NCI-H774 (cell line): Measurements from ENCODE around the gene TIAL1.
"Not testable (repeated sequence)": the region's sequence is repeated elsewhere in the genome, so short reads cannot be mapped to it uniquely, and the experiment has no call there.

ENCODE experiments used
- DNase-seq: peaks from one replicate; lab custom pipeline; 2025; lab: John Stamatoyannopoulos, UW

The TIAL1 gene

DNA sequence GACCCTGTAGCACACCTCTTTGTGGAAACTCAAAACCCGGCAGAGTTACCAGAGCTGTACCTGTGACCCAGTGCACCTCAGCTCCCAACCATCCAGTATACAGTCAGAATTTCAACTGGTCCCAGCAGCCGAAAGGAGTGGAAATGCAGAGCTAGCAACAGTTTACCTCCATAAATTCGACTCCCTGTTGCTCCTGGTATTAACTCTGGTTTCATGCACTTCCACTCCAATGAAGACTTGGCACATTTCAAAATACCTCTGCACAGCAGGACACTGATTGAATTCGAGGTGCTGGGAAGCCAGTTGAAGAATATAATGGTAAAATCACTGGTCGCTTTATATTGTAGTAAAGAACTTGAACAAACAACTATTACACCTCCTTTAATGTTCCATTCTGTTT lies 17.9 kb upstream of the TIAL1 start:
- DNase-seq = no peak

DNA sequence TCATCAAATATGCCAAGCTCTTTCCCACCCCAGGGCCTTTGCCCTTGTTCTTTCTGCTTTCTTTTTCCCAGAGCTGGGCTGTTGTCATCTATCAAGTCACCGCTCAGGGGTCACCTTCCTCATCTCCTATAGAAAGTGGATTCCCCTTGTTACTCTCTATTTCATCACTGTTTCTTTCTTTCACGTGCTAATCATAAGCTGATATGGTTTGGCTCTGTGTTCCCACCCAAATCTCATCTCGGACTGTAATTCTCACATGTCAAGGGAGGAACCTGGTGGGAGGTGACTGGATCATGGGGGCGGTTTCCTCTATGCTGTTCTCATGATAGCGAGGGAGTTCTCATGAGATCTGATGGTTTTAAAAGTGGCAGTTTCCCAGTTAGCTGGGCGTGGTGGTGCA lies 17.0 kb upstream of the TIAL1 start:
- DNase-seq = no peak

DNA sequence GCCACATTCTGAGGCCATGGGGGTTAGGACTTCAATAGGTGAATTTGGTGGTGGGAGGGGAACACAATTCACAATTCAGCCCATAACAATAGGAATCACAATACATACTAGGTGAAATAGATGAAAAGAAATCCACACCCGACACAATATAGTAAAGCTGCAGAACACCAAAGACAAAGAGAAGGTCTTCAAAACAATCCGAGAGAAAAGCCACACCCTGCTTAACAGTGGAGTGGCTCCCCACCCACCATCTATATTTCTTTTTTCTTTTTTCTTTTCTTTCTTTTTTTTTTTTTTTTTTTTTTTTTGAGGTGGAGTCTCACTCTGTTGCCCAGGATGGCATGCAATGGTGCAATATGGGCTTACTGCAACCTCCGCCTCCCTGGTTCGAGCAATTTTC lies 14.7 kb upstream of the TIAL1 start:
- no peak for DNase-seq

DNA sequence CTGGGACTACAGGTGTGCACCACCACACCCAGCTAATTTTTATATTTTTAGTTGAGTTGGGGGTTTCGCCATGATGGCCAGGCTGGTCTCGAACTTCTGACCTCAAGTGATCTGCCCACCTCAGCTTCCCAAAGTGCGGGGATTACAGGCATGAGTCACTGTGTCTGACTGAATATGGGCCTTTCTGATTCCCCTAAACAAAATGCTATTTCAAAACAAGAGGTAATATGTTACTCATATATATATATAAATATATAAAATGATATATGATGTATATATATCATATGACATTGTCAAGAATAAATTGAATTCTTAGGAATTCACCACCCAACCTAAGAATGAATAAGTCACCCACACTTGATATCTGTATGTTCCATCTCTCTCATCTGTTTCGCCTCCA lies 12.8 kb upstream of the TIAL1 start:
- no peak for DNase-seq

DNA sequence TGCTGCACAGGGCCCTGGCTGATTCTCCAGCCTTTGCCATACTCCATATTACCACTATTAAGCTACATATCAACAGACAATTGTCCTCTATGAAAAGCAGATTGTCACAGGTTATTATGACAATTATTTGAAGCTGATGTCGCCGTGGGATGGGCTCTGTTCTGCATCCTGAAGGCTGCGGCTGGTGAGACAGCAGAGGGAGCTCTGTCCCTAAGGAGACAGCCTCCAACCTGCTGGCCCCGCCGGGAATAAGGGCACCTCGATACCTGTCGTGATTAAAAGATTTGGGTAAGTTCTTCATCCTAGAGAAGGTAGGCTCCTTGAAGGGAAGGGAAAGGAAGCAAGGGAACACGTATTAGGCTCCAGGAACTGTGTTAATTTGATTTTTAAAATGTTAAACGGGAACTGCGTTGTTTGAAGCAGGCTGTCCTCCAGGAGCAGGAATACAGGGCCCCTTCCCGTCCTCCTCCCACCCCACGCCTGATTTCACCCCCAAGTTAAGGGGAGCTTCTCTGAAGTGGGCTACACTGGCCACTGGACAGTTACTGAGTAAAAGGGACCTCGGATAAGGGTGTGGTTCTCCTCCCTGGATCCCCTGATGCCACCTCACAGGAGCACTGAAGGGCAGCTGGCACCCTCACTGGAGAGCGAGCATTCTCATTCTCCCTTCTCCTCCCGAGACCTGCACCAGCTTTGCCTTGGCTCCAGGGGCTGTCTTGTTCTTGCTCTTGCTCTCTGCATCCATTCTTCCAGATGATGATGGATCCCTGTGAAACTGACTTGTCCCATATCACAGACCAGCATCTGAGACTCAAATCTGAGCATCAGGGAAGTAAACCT lies 11.8 kb upstream of the TIAL1 start:
- no peak for DNase-seq

DNA sequence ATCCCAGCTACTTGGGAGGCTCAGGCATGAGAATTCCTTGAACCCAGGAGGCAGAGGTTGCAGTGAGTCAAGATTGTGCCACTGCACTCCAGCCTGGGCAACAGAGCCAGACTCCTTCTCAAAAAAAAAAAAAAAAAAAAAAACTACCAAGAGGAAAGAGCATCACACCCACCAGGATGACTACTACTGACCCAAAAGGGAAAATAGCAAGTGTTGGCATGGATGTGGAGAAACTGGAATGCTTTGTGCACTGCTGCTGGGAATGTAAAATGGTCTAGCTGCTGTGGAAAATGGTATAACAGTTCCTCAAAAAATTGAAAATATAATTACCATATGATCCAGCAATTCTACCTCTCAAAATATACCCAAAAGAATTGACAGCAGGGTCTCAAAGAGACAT lies 7.7 kb upstream of the TIAL1 start:
- DNase-seq = no peak

DNA sequence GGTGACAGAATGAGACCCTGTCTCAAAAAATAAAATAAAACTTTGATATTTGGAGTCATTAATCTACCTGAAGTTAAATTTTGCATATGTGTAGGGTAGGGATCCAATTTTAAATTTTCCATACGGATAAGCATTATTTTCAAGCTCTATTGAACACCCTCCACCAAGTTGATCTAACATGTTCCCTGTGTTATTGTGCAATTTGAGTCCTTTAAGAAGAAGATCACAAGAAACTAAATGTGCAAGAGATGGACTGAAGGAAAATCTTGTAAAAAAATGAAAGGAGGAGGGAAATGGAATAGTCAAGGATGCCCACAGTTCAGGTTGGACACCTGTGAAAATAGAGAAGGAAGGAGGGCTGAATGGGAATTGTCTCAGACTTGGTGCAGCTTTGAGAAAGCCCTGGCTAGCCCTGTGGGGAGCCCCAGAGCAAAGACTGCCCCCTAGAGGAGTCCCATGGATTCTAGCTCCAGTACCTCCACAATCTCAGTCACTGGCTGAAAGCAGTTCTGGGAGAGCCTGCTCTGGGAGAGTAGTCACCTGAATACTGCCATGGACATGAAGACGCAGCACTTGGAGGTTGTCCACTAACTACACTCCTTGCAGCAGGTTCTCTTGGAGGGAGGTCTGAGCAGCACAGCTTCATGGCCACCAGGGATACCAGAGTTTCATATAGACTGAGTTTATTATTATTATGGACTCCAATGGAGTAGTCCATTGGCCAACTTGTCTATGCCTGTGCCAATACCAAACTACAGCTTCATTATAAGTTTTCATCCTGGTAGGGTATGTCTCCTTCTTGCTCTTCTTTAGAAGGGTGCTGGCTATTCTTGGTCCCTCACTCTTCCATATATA lies 5.7 kb upstream of the TIAL1 start:
- no peak for DNase-seq

DNA sequence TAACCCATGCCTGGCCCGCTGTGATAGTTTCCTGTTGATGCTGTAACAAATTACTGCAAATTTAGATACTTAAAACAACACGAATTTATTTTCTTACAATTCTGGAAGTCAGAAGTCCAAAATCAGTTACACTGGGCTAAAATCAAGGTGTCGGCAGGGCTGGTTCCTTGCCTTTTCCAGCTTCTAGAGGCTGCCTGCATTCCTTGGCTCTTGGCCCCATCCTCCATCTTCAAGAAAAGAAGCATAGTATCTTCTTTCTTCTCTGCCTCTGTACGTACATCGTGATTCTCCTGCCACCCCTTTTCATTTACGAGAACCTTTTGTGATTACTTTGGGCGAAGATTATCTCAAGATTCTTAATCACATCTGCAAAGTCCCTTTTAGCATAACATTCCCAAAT lies 1.6 kb upstream of the TIAL1 start:
- no peak for DNase-seq

DNA sequence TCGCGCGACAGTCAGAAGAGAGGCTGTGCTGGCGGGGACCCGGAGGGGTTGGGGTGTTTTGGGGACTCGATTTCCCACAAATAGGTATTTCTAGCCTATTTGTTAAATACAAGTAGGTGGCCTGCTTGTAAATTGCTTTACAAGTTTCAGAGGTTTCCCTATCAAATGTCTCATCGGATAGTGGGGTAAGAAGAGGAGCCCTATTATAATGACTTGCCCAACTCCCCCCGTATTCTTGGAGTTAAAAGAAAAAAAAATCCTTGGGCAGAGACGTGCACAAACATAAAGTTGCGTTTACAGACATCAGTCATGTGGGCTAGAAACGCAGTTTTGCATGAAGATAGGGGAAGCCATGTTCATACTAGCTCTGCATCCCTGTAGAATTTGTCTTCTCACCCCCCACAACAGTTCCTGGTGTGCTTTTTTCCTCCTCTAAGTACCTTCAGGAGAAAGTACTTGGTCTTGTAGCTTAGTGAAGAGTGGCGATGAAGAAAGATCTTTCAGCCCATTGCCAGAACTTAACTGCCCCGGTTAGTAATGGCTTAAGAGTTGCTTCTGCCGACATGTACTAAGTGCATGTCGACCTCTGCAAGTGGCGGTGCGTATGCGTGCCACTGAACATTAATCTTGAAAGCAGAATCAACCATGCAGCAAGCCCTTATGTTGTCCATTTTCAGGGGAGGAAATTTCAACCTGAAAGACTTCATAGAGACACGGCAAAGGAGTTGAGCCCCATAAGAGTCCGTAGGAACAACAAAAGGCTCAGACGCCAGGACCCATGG lies 832 bp upstream of the TIAL1 start:
- DNase-seq = no peak

DNA sequence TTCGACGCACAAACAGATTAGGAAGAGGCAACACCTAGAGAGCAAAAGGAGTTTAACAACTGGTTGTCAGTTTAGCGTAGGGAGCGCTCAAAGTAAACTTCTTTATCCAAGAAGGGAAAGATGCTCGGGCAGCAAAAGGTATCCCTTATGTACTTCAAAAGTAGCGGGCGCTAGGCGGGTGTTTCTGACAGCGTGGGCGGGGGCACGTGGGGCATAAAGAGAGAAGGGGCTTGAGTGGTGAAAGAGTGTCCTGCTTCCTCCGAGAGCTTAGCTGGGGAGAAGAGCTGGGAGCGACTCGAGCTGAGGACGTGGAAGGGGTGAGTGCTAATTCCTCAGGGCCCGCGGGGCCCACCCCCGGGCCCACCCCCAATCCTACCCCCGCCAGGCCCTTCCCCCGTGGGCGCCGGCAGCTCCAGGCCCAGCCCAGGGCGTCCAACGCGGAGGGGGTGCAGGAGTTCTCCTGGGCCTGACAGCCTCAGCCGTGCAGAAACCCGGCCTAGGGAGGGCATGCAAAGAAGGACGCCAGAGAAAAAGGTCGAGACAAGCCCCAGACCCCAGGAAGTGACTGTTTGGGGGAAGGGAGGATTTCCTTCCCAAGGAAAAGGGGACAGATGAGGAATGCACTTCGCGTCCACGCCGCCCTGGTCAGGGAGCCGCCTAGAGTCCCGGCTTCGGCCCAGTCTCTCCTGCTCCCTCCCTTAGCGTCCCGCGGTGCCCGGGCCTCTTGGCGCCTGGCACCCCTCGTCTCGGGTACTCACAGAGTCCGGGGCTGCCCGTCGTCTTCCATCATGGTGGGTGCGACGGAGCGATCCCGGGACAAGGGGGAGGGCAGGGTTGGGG lies 868 bp downstream of the TIAL1 start:
- DNase-seq = no peak

DNA sequence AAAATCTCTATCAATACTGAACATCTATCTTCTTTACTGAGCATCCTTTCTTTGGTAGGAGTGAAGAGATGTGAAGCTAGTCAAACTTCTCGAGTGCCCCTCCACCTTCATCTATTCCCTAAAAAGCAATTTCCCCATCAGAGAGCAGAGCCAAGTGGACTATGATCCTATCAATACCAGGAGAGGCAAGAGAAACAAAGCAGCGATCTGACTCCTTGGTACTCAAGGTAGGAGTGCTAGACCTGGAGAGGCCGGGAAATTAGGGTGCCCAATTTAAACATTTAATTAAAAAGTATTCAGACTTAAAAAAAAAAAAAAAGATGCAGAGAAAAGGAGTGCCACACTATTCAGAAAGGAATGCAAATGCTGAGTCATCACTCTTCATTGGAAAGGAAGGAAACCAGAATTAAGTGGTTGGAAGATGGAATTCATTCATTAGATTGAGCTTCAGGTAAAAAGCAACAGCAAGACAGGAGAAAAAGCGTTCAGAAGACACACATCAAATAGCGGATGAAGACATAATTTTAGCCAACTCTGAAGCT lies 1.6 kb downstream of the TIAL1 start:
- no peak for DNase-seq

DNA sequence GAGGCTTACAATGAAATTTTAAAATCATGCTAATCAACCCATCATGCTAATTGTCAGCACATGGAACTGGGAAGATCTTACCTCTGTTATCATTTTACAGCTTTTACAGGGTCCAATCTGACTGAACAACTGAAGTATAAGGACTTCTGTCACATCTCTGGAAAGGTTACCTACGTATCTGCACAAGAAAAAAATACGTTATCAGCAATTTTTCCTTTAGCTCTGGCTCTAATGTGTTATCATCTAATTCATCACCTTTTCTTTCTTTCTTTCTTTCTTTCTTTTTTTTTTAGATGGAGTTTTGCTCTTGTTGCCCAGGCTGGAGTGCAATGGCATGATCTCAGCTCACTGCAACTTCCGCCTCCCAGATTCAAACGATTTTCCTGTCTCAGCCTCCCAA lies 8.7 kb downstream of the TIAL1 start:
- DNase-seq = no peak

DNA sequence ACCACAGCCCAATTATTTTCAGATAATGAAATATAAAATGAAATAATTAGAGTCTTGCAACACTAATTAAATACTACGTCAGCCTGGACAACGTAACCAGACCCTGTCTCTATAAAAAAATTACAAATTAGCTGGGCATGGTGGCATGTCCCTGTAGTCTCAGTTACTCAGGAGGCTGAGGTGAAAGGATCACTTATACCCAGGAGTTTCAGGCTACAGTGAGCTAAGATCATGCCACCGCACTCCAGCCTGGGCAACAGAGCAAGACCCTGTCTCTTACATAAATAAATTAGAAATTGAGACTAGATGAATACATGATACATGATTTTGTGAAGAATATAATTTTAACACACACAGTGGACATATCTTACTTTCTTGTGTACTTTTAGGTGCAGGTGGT lies 18.4 kb downstream of the TIAL1 start:
- DNase-seq = no peak

DNA sequence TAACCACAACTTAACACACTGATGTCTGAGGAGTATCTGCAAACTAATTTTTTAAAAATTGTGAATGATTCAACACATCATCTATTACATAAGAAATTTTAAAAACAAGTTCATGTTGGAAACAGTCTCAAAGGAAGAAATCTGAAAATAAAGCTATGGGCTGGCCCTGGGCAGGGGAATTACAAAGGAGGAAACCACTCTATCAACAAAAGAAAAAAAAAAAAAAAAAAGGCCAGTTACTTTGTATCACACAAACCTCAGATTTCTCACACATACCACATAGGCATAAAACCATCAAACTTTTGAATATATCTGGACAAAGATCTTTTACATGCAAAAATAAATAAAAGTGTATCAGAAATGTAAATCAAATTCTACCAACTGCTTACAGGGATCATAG lies 20.8 kb downstream of the TIAL1 start:
- no peak for DNase-seq

DNA sequence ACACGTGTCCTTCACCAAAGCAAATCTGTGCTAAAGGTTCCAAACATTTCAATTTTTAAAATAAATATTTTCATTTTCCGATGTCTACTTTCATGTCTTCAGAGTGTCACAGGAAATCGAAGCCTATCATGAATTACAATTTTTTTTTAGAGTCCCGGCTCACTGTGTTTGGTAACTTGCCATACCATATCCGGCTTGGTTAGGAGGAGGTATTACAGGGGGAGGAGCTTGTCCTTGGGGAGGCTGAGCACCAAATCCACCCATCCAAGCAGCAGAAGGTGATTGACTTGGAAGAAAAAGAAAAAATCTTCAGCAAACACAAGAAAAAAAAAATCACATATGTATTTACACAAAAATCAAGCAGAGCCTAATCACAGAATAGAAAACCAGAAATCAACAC lies 21.3 kb downstream of the TIAL1 start:
- DNase-seq = no peak

DNA sequence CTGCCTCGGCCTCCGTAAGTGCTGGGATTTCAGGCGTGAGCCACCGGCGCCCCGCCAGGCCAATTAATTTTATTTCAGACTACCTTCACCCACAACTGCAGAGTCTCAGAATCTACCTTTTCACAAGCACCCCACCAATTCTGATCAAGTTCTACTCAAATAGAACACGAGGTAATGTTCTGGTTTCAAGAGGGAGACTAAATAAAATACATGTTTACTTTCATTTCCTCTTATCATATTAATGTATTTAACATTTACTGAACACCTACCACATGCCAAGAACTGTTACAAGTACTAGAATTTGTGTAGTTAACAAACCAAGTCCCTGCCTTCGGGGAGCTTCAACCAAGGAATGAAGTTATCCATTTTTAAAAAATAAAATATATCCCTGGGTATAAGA lies 28.8 kb downstream of the TIAL1 start:
- DNase-seq = no peak

DNA sequence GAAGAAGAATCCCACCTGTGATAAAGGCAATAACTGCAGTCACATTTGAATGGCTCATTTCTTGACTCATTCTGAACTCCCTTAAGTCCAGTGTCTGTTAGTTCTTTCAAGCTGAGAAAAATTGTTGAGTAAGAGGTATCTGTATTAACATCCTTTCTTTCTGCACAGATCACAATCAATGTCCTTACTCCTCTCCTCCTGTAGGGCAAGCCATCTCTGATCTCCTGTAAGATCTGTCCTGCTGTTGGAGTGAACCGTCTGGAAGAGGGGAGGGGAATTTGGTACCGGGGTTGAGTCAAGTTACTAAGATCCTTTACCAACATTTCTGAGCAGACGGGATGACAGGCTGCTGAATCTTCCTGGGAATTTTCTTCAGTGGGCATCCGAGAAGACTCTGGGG lies 34.7 kb downstream of the TIAL1 start:
- DNase-seq = no peak

DNA sequence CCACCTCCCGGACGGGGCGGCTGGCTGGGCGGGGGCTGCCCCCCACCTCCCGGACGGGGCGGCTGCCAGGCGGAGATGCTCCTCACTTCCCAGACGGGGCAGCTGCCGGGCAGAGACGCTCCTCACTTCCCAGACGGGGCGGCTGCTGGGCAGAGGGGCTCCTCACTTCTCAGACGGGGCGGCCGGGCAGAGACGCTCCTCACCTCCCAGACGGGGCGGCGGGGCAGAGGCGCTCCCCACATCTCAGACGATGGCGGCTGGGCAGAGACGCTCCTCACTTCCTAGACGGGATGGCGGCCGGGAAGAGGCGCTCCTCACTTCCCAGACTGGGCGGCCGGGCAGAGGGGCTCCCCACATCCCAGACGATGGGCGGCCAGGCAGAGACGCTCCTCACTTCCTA lies 37.3 kb downstream of the TIAL1 start:
- DNase-seq = not testable (repeated sequence)

DNA sequence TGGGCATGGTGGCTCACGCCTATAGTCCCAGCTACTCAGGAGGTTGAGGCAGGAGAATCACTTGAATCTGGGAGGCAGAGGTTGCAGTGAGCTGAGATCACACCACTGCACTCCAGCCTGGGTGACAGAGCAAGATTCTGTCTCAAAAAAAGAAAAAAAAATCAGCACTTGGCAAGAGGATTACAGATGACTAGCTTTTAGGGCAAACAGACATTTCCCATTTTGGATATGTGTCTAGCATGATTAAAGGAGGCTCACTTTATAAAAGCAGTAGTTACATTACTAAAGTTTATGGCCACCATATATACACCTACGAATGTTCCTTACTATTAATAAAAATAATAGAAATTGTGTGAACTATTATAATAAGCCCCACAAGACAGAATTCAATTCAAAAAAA lies 40.7 kb downstream of the TIAL1 start:
- DNase-seq = not testable (repeated sequence)

DNA sequence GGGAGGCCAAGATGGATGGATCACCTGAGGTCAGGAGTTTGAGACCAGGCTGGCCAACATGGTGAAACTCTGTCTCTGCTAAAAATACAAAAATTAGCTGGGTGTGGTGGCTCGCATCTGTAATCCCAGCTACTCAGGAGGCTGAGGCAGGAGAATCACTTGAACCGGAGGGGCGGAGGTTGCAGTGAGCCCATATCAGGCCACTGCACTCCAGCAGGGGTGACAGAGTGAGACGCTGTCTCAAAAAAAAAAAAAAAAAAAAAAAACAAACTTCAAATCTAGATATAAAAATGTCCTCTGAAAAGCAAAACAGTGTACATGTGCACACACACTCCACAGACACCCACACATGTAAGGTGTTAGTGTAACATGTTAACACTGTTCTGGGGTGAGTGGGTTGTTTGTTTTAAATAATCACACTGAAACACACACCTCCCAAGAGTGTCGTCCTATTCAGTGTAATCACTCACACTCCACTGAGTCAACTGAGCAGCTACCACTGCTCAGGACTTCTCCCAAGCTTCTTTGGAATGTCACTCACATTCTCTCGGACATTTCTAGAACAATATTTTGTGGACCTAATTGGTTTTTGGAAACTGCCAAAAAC lies 41.5 kb downstream of the TIAL1 start:
- no peak for DNase-seq

DNA sequence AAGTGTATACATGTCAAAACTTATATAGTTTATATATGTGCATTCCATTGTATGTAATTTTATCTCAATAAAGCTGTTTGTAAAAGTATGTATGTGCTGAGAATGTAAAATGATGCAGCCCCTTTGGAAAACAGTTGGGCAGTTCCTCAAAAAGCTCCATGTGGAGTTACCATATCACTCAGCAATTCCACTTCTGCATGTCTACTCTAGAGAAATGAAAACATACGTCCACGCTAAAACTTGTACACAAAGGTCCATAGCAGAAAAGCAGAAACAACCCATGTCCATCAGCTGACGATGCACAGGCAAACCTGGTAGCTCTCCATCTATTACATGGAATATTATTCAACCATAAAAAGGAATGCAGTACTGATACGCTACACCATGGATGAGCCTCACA lies 45.9 kb downstream of the TIAL1 start:
- DNase-seq = no peak
